GM18502 (cell line): ENCODE measurements around the gene PRADC1.
"Not testable (repeated sequence)": the region's sequence is repeated elsewhere in the genome, so short reads cannot be mapped to it uniquely, and the experiment has no call there.

Source experiments
- ATAC-seq: cut with Tn5 transposase; IDR thresholded peaks from one replicate; pipeline ENCODE4 v1.9.1; 2021; ENCODE audit warnings: mild to moderate bottlenecking; ENCODE audit not compliant: unreplicated experiment, poor library complexity

PRADC1 gene

DNA sequence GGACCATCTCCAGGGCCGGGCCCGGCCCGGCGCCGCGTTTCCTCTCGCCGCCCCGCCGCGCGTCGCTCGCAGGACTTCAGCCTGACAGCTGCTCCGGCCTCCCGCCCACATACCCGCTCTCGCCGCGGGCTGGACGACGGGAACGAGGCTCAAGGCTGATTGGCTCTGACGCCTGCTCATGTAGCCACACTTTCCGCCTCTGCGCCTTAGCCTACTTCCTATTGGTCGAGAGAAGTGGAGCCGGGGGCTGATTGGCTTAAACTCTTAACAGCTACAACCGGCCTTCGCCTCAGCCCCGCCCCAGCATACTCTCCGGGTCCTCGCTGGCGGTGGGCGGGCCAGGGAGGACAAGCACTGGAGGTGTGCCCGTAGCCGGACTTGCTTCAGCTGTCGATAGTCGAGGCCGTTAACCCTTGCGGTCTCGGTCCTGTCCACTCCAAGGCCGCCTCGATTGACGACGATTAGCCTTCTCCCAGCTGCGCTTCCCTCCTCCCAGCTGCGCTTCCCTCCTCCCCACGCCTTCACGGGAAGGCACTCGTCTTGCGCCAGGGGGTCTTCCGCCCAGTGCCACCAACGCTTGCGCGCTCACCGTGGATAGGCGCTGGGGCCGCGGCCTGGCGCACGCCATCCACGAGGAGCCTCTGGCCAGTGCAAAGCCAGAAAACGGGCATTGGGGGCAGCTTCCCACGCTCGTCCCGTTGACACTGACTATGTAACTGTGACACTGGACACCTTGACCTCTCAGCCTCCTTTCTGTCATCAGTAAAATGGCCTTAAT, at the start of gene PRADC1:
TSS of gene PRADC1 (minus strand) at position 86 of the 778 bp plus-strand sequence. CDS start at position 7, 79 bp downstream.
- ATAC-seq: peak; percentile 90

- no peak for ATAC-seq
Measured at GRCh38 chr2:73281244-73281643, 48.2 kb upstream of the PRADC1 start.

DNA sequence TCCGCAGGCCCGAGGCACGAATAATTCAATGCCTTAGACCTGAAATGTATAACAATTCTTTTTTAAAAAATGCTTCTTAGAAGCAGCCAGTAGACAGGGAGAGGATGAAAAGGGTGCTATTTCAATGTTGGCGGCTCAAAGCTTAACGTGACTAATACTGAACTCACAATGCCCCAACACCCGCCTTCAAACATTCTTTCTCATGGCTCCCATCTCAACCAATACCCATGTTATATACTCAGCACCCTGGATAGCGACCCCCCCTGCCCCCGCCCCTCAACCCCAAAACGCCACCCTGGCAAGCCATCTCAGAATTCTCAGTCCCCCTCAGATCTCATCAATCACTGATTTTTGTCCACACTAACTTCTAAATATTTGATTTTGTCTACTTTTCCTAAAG, 46.8 kb upstream of the PRADC1 start:
- ATAC-seq: no peak

DNA sequence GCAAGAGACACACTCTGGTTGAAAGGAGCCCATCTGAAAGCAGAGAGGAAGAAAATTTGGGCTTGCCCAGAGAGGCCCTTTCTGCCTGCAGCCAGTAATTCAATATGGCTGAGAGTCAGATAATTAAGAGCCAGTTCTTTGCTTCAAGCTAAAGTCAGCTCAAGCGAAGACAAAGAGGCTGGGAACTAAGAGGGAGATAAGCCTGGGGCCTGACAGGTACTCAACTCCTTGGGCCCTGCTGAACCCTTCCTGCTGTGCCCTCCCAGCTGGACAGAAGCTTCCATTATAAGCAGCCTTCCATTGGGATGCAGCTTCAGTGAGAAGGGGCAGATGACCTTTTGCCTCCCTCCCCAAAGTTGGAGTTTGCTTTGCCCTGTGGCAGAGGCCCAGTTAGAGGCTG, 39.2 kb upstream of the PRADC1 start:
- ATAC-seq: no peak

GRCh38 chr2:73269686-73270465, 36.8 kb upstream of the PRADC1 start:
- ATAC-seq: peak; percentile 44

- peak; percentile 78 for ATAC-seq
Measured at GRCh38 chr2:73268830-73269685, 36.0 kb upstream of the PRADC1 start.

DNA sequence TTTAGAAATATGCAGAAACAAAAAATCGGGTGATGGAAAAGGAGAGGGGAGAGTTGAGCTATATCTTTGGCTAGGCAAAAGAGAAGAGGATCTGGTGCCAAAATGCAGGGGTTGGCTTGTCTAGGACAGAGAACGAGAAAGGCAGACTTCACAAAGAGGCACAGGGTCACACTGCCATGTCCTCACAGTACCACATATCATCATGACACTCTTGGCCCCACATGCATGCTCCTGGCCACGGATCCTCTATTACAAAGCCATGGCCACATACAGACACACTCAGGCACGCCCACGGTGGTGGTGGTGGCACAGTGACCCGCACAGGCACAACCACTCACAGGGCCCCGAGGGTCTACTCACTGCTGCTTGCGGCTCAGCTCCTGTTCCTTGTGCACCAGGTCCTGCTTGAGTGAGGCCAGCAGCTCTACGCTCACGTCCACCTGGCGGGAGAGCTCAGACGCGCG, 35.4 kb upstream of the PRADC1 start:
- no peak for ATAC-seq

DNA sequence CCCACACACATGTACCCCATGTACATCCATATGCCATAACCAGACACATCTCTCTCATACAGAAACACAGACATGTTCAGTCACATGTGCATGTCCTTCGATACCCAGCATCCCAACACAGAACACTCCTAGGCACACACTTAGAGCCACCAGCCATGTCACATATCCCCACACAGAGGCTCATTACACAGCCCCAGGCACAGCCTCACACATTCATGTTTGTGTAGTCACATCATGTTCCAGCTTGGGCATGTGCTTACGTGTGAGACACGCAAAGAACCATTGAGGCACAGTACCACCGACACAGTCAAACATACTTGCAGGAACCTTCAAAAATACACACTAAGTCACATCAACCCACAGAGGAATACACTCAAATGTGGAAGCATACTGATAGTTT, 34.0 kb upstream of the PRADC1 start:
- no peak for ATAC-seq

- ATAC-seq: no peak
Measured at GRCh38 chr2:73266061-73266901, 33.2 kb upstream of the PRADC1 start.

GRCh38 chr2:73265298-73266060, 32.4 kb upstream of the PRADC1 start:
- ATAC-seq: no peak

DNA sequence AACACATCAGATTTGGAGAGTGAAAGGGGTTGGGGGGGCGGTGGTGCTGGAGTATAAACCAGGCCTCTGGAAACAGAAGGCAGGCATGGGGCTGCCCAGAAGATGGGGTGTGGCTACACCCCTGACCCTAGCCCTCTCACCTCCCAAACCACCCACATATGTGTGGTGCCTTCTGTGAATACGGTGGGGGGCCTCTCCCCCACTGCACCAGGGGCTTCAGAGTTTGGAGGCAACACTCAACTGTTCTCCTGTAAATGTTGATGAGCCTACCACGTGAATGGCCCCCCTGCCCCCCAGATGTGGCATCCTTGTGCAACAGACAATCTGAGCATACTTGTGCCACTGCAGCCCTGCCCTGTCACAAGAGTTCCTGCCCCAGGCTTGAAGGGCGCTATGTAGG, 31.7 kb upstream of the PRADC1 start:
- no peak for ATAC-seq

DNA sequence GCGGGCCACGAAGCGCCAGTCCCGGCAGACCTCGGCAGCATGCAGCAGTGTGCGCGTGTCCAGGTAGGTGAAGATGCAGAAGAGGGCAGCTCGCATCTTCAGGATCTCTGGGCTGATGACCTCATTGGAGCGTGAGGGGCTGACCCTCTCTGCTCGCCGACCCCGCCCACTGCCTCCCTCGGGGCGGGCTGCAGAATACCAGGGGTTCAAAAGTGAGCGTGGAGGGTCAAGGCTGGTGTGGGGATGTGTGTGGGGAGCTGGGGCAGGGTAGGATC, 31.2 kb upstream of the PRADC1 start:
- no peak for ATAC-seq

DNA sequence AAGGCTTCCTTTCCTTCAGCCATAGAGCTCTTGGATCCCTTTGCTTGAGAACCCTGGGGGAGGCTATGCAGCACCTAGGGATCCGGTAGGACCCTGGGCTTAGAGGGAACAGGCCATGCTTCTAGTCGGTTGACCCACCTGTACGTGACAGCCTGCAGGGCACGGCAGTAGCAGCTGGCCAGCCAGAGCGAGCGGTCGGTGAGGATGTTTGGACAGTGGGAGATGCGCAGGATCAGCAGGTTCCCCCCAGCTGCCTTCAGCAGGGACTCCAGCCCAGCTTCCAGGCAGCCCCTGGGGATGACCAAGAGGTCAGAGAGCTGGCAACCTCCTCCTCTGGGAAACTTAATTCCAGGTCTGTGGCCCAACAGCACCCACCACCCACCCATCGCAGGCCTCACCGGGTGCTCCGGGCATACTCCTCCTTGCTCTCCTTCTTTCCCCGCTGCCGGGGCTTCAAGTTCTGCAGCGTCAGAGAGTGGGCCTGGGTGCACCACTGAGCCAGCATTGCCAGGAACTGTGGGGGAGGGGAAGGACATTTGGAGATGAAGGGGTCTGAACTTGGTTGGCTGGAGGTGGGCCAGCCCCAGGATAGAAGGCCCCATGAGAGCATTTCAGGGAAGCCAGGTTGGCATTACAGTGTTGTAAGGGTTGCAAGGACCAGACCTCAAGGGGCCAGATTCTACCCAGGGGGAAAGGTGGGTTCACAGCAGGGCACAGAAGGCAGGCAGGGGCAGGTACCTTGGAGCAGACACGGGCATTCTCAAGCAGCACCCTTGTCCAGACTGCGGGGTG, 30.7 kb upstream of the PRADC1 start:
- ATAC-seq: no peak

- not testable (repeated sequence) for ATAC-seq
Measured at GRCh38 chr2:73262691-73263429, 29.8 kb upstream of the PRADC1 start.

DNA sequence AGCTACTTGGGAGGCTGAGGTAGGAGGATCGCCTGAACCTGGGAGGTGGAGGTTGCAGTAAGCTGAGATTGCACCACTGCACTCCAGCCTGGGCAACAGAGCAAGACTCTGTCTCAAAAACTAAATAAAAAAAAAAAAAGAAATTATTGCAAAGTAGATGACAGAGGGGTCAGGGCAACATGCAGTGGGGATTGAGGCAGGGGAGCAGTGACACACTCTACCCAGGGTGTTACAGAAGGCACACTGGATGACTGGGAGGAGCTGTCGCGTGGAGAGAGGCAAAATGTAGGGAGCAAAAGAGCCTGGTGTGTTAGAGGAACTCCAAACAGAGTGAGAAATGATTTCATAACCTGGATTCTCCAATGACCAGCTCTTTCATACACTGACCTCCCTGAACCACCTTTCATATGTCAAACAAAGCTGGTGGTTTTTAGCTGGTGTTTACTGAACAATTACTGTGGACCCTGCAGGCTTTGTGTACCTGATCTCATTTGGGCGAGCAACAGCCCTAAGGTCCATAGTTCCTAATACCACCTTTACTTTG, 29.1 kb upstream of the PRADC1 start:
- ATAC-seq: no peak

GRCh38 chr2:73260338-73260984, 27.4 kb upstream of the PRADC1 start:
- no peak for ATAC-seq

GRCh38 chr2:73259704-73260337, 26.8 kb upstream of the PRADC1 start:
- ATAC-seq: no peak
